ENCODE measurements around the gene PDE6D.

DNA sequence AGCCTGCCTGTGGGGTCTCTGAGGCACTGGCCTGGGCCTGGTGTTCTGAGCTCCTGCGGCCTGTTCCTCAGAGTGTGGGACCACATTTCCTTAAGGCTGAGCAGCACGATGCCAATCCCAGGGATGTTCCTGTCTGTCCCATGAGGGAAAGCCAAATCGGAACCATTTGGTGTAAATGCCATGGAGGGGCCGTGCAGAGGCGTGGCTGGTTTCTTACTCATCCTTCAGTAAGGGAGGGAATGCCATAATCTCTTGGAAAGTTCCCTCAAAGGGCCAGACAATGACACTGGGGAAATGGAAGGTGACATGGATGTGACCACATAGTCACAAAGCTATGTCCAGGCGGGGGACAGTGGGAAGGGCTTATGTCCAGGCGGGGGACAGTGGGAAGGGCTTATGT lies 87.1 kb downstream of the PDE6D start:
- no peak for TF ChIP-seq CTCF (IDR thresholded peaks at IDR 0.05)
- no peak for TF ChIP-seq POLR2A (IDR thresholded peaks at IDR 0.05)
